ENCODE results near the gene EDN3. TPM values are rescaled to one million over a fixed set of nuclear protein-coding genes. Genes with fewer than 3 reads are reported as not detected.

The EDN3 gene
- total and polyA plus RNA-seq, 12 donors, result 0.07 to 0.33 TPM; not detected in 10

DNA sequence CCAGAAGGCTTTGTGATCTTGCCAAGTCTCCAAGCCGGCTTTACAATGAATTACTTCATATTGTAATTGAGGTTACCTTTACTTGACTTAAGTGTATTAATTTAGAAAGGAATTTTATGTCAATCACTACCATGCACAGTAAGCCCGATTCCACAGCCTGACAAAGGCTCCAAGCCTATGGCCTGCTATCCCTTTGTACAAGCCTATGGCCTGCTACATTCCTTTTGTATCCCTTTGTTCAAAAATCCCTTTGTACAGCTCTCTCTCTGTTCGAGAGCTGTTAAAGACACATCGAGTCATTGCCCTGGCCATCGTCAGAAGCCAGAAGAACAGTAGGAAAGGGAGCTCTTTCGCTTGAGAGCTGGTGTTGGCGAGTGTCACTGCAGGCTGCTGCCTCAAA is 2.7 kb upstream of the EDN3 start:
- 85 to 86% methylated on average over 7 of the region's 7 CpGs for WGBS, 2 donors

DNA sequence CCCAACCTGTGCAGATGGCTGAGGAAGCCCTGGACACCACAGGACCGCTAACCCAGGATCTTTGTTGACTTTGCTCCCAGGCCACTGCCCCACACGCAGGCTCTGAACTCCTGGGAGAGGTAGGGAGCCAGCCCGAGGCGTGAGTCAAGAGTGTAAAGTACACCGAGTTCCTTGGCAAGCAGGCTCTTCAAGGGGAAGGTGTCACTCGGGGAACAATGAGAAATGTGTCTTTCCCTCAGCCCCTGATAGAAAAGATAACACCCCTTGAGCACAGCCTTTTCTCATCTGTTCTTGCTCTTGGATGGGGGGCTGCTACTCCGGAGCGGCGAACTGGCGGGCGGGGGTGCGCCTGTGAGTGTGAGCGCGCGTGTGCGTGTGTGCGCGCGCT is 472 bp upstream of the EDN3 start:
- Histone ChIP-seq H3K4me3 (no peak overlapping the region), H3K4me1 (peaks cover 0 to 7% (median 0%) of the 10 kb centered on the region in 9 donors), H3K27ac (no peak overlapping the region), H3K36me3 (no peaks in the 10 kb centered on the region), H3K9me3 (no peaks in the 10 kb centered on the region), H3K27me3 (peaks cover 12 to 90% (median 78%) of the 10 kb centered on the region in 7 donors)
- TF ChIP-seq, protein P1, sequence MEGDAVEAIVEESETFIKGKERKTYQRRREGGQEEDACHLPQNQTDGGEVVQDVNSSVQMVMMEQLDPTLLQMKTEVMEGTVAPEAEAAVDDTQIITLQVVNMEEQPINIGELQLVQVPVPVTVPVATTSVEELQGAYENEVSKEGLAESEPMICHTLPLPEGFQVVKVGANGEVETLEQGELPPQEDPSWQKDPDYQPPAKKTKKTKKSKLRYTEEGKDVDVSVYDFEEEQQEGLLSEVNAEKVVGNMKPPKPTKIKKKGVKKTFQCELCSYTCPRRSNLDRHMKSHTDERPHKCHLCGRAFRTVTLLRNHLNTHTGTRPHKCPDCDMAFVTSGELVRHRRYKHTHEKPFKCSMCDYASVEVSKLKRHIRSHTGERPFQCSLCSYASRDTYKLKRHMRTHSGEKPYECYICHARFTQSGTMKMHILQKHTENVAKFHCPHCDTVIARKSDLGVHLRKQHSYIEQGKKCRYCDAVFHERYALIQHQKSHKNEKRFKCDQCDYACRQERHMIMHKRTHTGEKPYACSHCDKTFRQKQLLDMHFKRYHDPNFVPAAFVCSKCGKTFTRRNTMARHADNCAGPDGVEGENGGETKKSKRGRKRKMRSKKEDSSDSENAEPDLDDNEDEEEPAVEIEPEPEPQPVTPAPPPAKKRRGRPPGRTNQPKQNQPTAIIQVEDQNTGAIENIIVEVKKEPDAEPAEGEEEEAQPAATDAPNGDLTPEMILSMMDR (IDR thresholded peaks at IDR 0.05), result no peak
- no peak for DNase-seq
- WGBS, 2 donors, result 2 to 5% methylated on average over 15 to 19 of the region's 19 CpGs
- no peak for ATAC-seq
- intact Hi-C loops (cut with DNase I), result no loop called here

More for the DNA sequence above, 2.7 kb upstream of the EDN3 start:
- Histone ChIP-seq H3K27me3 (peaks cover 12 to 90% (median 74%) of the 10 kb centered on the region in 7 donors), H3K36me3 (no peaks in the 10 kb centered on the region), H3K4me1 (peaks cover 0 to 7% (median 0%) of the 10 kb centered on the region in 9 donors), H3K27ac (no peak overlapping the region), H3K4me3 (no peak overlapping the region), H3K9me3 (no peaks in the 10 kb centered on the region)
- DNase-seq (no peak), ATAC-seq (no peak)
- TF ChIP-seq, protein P1 (IDR thresholded peaks at IDR 0.05), result no peak
- intact Hi-C loops (cut with DNase I), result no loop called here

DNA sequence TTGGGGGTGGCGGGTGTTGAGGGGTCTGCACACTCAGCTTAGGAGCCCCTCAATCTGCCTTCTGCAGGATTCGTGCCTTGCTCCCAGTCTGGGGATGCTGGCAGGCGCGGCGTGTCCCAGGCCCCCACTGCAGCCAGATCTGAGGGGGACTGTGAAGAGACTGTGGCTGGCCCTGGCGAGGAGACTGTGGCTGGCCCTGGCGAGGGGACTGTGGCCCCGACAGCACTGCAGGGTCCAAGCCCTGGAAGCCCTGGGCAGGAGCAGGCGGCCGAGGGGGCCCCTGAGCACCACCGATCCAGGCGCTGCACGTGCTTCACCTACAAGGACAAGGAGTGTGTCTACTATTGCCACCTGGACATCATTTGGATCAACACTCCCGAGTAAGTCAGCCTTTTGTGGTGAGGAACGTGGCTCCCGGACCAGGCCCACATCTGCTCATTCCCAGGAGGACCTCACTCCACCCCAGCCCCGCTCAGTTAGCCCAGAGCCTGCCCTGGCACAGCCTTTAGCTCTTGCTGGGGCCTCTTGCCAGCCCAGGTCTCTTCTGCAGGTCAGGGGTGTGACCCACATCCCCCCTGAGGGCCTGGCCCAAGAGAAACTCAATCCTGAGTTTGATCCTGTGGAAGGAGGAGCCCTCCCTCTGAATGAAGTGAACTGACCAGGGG is 1.1 kb downstream of the EDN3 start:
- H3K27ac ChIP-seq, result no peak overlapping the region
- peaks cover 12 to 88% (median 82%) of the 10 kb centered on the region in 7 donors for H3K27me3 ChIP-seq
- H3K4me3 ChIP-seq, result no peak overlapping the region
- 72 to 76% methylated on average over 17 of the region's 17 CpGs for WGBS, 2 donors
- DNase-seq, result no peak
- intact Hi-C loops (cut with DNase I), result no loop called here
- TF ChIP-seq, protein P1 (IDR thresholded peaks at IDR 0.05), result no peak
- H3K4me1 ChIP-seq, result peaks cover 0 to 7% (median 0%) of the 10 kb centered on the region in 9 donors
- H3K9me3 ChIP-seq, result no peaks in the 10 kb centered on the region
- ATAC-seq, result no peak
- no peaks in the 10 kb centered on the region for H3K36me3 ChIP-seq

DNA sequence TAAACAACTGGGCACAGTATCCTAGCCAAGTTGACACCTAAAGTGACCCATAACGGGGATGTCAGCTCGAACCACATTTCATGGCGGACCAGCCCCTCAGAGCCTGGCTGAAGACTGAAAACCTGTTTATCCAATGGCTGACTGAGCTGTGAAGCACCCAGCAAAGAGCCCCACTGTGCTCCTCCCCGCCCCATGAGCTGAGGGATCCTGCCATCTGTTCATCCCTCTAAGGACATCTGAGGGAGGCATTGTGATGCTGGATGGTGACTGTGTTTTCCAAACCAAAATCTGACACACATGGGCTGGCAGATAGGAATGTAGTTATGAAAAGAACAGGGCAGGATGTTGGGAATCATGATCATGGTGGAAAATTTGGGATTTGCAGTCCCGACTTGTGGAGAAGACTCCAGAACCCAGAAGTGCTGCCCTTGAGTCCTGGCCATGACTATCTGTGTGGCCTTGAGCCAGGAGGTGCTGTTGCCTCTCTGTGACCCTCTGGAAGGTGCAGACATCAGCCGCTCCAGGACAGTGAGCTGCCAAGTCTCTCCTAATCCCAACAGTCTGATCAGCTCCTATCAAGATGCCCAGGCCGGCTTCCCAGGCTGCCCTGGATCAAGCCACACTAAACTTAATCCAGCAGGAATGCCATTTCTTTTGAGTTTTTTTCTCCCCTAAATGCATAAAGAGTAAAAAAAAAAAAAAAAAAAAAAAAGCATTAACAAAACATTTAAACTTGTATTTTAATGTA is 5.7 kb downstream of the EDN3 start:
- intact Hi-C loops (cut with DNase I), result no loop called here
- DNase-seq, result no peak
- ATAC-seq, result no peak
- 71 to 82% methylated on average over 7 of the region's 7 CpGs for WGBS, 2 donors
- no peak overlapping the region for H3K4me3 ChIP-seq
- TF ChIP-seq, protein P1 (IDR thresholded peaks at IDR 0.05), result no peak
- H3K27ac ChIP-seq, result no peak overlapping the region
- H3K4me1 ChIP-seq, result no peaks in the 10 kb centered on the region
- peaks cover 1 to 70% (median 57%) of the 10 kb centered on the region in 7 donors for H3K27me3 ChIP-seq
- no peaks in the 10 kb centered on the region for H3K36me3 ChIP-seq
- no peaks in the 10 kb centered on the region for H3K9me3 ChIP-seq

Data from heart right ventricle (tissue), 16 donors.